Ovary (tissue), 3 donors: ENCODE measurements around the gene JAM3.

Experiments
- CTCF ChIP-seq, 3 donors: fragments of 450-650 bp in 2 of 3; fragments of 200-600 bp in 1 of 3; IDR thresholded peaks; one replicate each; pipeline versions ENCODE4 v1.5.1 to v1.8.0; 2016 to 2022; ENCODE audit warnings: antibody characterized with exemption in 3 of 3, mild to moderate bottlenecking in 1 of 3
- EP300 ChIP-seq: sonication (generic); formaldehyde crosslinking; IDR thresholded peaks from one replicate; pipeline ENCODE4 v1.6.1; 2017; ENCODE audit warnings: antibody characterized with exemption
- donor health status: DM: no; HTN: no; CAD: no.

GRCh38 chr11:134145715-134146114 is 76.8 kb downstream of the JAM3 start:
- TF ChIP-seq CTCF (IDR thresholded peaks at IDR 0.05) (no peak), EP300 (no peak)
